ENCODE measurements around the gene SOX10. TPM values are rescaled to one million over a fixed set of nuclear protein-coding genes. Genes with fewer than 3 reads are reported as not detected.

The SOX10 gene
- total and polyA plus RNA-seq, 2 of the 4 experiments (the other 2 are of a cell fraction): not detected

- TF ChIP-seq RCOR1 (IDR thresholded peaks at IDR 0.05; ENCODE audit: insufficient replicate concordance, low read length) (no peak), CEBPB (IDR thresholded peaks at IDR 0.05; ENCODE audit: low read depth, low read length) (no peak), BHLHE40 (IDR thresholded peaks at IDR 0.05; ENCODE audit: low read depth, low read length) (no peak), RFX5 (IDR thresholded peaks at IDR 0.05; ENCODE audit: low read depth, low read length) (no peak), NFE2L2 (IDR thresholded peaks at IDR 0.05; ENCODE audit: low read depth, low read length) (no peak)
Observed at GRCh38 chr22:38025514-38025913, 41.2 kb upstream of the SOX10 start (continued).

- Histone ChIP-seq H2BK15ac (ENCODE audit: low read depth, low read length) (no peak overlapping the region), H3K9me1 (ENCODE audit: insufficient read depth, low read length) (0 out of 2 replicates have a peak, but pooled peaks cover 4% of the 10 kb centered on the region), H3K4me1 (ENCODE audit: control insufficient read depth, insufficient read depth, low read length) (no peaks in the 10 kb centered on the region), H3K27me3 (ENCODE audit: control insufficient read depth, insufficient read depth, low read length) (peaks cover 25% of the 10 kb centered on the region), H3K79me1 (ENCODE audit: low read depth in 1 of 2, low read length in 2 of 2) (no peaks in the 10 kb centered on the region), H2AK5ac (ENCODE audit: low read depth, low read length) (no peak overlapping the region), H3K18ac (ENCODE audit: low read depth, low read length) (no peak overlapping the region), H4K20me1 (ENCODE audit: insufficient read depth, low read length) (no peaks in the 10 kb centered on the region), H3K9ac (ENCODE audit: low read depth, low read length) (no peak overlapping the region), H3K23ac (ENCODE audit: low read depth, low read length) (no peak overlapping the region), H3K9me3 (ENCODE audit: control insufficient read depth, insufficient read depth, low read length) (no peaks in the 10 kb centered on the region), H4K91ac (ENCODE audit: insufficient read depth, low read depth, low read length) (no peak overlapping the region), H2AK9ac (replicated peaks; ENCODE audit: low read depth, low read length, poor library complexity) (no peak overlapping the region), H4K5ac (ENCODE audit: low read depth, low read length) (no peak overlapping the region), H3K4me3 (ENCODE audit: insufficient read depth, low read depth, low read length) (no peak overlapping the region), H3K14ac (replicated peaks; ENCODE audit: low read depth, low read length) (no peak overlapping the region), H3K56ac (ENCODE audit: extremely low read depth, insufficient read depth, low read length) (no peak overlapping the region), H2BK20ac (ENCODE audit: low read depth, low read length) (no peak overlapping the region), H2BK120ac (ENCODE audit: low read depth, low read length) (no peak overlapping the region), H3K4ac (ENCODE audit: low read depth, low read length) (no peak overlapping the region), H2AFZ (replicated peaks; ENCODE audit: low read length, poor library complexity) (no peak overlapping the region), H4K8ac (ENCODE audit: low read depth in 2 of 2, low read length in 2 of 2) (no peak overlapping the region), H3K4me2 (ENCODE audit: low read depth, low read length) (no peak overlapping the region), H3K36me3 (ENCODE audit: control insufficient read depth, insufficient read depth, low read length) (no peaks in the 10 kb centered on the region), H2BK5ac (ENCODE audit: low read depth, low read length, poor library complexity, severe bottlenecking) (no peak overlapping the region), H3K27ac (ENCODE audit: insufficient read depth, low read length) (no peak overlapping the region)
- no peak for TF ChIP-seq CTCF (conservative IDR thresholded peaks at IDR 0.05; ENCODE audit: low read depth, low read length)
- TF ChIP-seq MAZ (IDR thresholded peaks at IDR 0.05; ENCODE audit: borderline replicate concordance, low read depth, low read length): no peak
- no peak for TF ChIP-seq MXI1 (IDR thresholded peaks at IDR 0.05; ENCODE audit: borderline replicate concordance, low read depth, low read length)
- no peak for TF ChIP-seq USF2 (IDR thresholded peaks at IDR 0.05; ENCODE audit: low read depth, low read length)
- ATAC-seq (ENCODE audit: low read depth): no peak
- dilution Hi-C loops (cut with HindIII; ENCODE audit: low sequenced_read_pairs, unreplicated experiment): no loop called here
- WGBS, 2 experiments (ENCODE audit: extremely low coverage in 2 of 2, insufficient read length in 1 of 2): no CpG with 5 or more reads among the region's 6 CpGs
- ChIA-PET CTCF (no interaction called here), POLR2A (ENCODE audit: unreplicated experiment) (no interaction called here)
- in situ Hi-C loops (cut with MboI; ENCODE audit: low sequenced_read_pairs): no loop called here
- BruUV-seq (replicated peaks): no TSS peak
- no peak for DNase-seq
- intact Hi-C loops (cut with micrococcal nuclease): no loop called here
Observed at GRCh38 chr22:38023045-38023444, 38.7 kb upstream of the SOX10 start.
